Mucosa of descending colon (tissue), 3 donors: Measurements from ENCODE around the gene MAD2L1. TPM values are rescaled to one million over a fixed set of nuclear protein-coding genes. Genes with fewer than 3 reads are reported as not detected.
"Not testable (repeated sequence)": the region's sequence is repeated elsewhere in the genome, so short reads cannot be mapped to it uniquely, and the experiment has no call there.

Experiments used
- ATAC-seq: fragments of 200-7000 bp; cut with Tn5 transposase; one replicate; pipeline ENCODE4 v1.9.1; 2020; ENCODE audit warnings: mild to moderate bottlenecking, moderate library complexity
- DNase-seq, 3 donors: peaks; one replicate each; pipeline ENCODE4 v3.0.0-alpha.2; 2020
- H3K36me3 ChIP-seq: fragments of 200-600 bp; one replicate; pipeline ENCODE4 v1.8.0; 2021; ENCODE audit warnings: low read depth, mild to moderate bottlenecking
- H3K4me1 ChIP-seq: fragments of 200-600 bp; one replicate; pipeline ENCODE4 v1.8.0; 2021; ENCODE audit warnings: low read depth, mild to moderate bottlenecking
- H3K4me3 ChIP-seq: fragments of 200-600 bp; one replicate; pipeline ENCODE4 v1.8.0; 2021; ENCODE audit warnings: mild to moderate bottlenecking
- H3K9me3 ChIP-seq: fragments of 200-600 bp; one replicate; pipeline ENCODE4 v1.8.0; 2021; ENCODE audit warnings: mild to moderate bottlenecking
- CTCF ChIP-seq: fragments of 200-600 bp; IDR thresholded peaks from one replicate; pipeline ENCODE4 v1.8.0; 2022; ENCODE audit warnings: antibody characterized with exemption, mild to moderate bottlenecking
- intact Hi-C, 2 donors: fragments of 100-400 bp; cut with DNase I in 1 of 2; cut with micrococcal nuclease in 1 of 2; formaldehyde crosslinking; loops; one replicate each; pipeline versions ENCODE4 v1.11.0 to v1.11.1; 2022; cut with DNase I, micrococcal nuclease
- total RNA-seq, 3 donors: library from RNA; stranded (reverse); fragmentation: NEBNext Ultra II Directional in 2 of 3; extraction: Animal tissue kit (Norgen Biotek cat#: 25700) in 2 of 3; gene quantifications; one replicate each; pipeline versions ENCODE4 v1.2.1 to v1.2.4, GENCODE V29; 2021 to 2023
- donor health status: DM: no; HTN: no; CAD: no; lungs with moderate emphysema.
- donor health status: DM: no; HTN: no; CAD: no.
- donor health status: DM: no; HTN: yes; CAD: no.

The MAD2L1 gene
- total RNA-seq, 3 donors from 2014 or later: 2.9 to 17.5 (median 3.0) TPM

DNA sequence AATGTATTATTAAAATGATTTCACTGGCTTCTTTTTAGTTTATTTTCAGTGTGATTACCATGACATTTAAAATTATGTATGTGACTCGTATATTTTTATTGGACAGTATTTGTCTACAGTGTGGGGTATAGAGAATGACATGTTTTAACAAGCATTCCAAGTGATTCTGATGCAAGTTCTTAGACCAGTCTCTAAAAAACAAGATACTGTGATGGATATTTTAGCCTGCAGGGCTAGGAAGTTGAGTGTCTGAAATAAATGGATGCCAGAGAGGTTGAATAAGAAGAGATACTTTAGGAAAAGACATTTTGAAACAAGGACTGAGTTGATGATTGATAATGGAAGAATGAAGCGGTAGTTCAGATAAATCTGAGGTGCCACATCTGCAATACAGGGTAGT, 3.5 kb upstream of the MAD2L1 start:
- TF ChIP-seq CTCF: no peak
- Histone ChIP-seq H3K36me3 (no peaks in the 10 kb centered on the region), H3K4me1 (peaks cover 13% of the 10 kb centered on the region), H3K9me3 (no peaks in the 10 kb centered on the region), H3K4me3 (no peak overlapping the region)
- intact Hi-C loops: no loop called here
- no peak for ATAC-seq
- DNase-seq: no peak

GRCh38 chr4:120065974-120066516, 603 bp downstream of the MAD2L1 start:
- peaks cover 13% of the 10 kb centered on the region for H3K4me1 ChIP-seq
- peak overlapping the region; percentile 37 for H3K4me3 ChIP-seq
- H3K36me3 ChIP-seq: no peaks in the 10 kb centered on the region
- H3K9me3 ChIP-seq: no peaks in the 10 kb centered on the region
- TF ChIP-seq CTCF: no peak
- DNase-seq (no peak), ATAC-seq (peak; percentile 67)
- intact Hi-C loops: no loop called here

DNA sequence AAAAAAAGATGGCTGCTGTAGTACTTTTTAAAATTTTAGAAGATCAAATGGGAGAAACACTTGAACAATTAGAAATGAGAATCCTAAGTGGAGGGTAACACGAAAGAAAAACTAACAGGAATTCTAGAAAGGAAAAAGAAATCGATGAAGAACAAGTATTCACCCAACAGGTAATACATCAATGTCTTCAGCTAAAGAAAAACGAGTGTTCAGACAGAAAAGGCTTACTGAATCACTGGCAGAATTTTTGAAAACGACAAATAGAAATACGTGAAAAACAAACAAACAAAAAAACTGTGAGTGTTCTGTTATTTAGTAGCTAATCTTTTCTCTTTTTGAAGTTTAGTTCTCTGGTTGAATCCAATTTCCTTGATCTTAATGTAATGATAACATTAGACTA, 1.8 kb downstream of the MAD2L1 start:
- Histone ChIP-seq H3K9me3 (no peaks in the 10 kb centered on the region), H3K36me3 (no peaks in the 10 kb centered on the region), H3K4me1 (peaks cover 13% of the 10 kb centered on the region), H3K4me3 (no peak overlapping the region)
- no peak for ATAC-seq
- no peak for DNase-seq
- intact Hi-C loops: no loop called here
- no peak for TF ChIP-seq CTCF

GRCh38 chr4:120063711-120064110, 2.9 kb downstream of the MAD2L1 start:
- DNase-seq, ATAC-seq, intact Hi-C loops: not testable (repeated sequence)

GRCh38 chr4:120062663-120063195, 3.9 kb downstream of the MAD2L1 start:
- Histone ChIP-seq H3K36me3 (no peaks in the 10 kb centered on the region), H3K9me3 (no peaks in the 10 kb centered on the region), H3K4me3 (no peak overlapping the region), H3K4me1 (peaks cover 10% of the 10 kb centered on the region)
- no peak for ATAC-seq
- no peak for DNase-seq
- intact Hi-C loops: no loop called here
- no peak for TF ChIP-seq CTCF

More at GRCh38 chr4:120063711-120064110, 2.9 kb downstream of the MAD2L1 start:
- not testable (repeated sequence) for H3K4me3 ChIP-seq, H3K9me3 ChIP-seq, H3K36me3 ChIP-seq
- peaks cover 13% of the 10 kb centered on the region for H3K4me1 ChIP-seq

DNA sequence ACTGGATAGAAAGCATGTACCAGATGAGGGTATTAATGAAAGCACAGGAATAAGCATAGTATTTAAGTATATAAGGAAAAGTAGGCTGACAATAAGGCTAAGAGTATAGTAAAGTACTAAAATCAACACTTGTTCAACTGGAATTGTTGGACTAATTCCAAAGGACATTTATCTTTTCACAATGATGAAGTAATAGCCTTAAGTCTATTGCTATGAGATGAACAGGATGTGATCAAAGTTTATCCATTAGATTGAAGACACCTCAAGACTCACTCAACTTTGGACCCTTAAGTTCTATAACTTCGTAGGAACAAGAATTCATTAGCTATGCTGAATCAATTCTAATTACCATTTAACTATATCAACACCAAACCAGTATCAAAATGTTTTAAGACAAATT, 7.6 kb downstream of the MAD2L1 start:
- ATAC-seq: no peak

More for the DNA sequence above, 7.6 kb downstream of the MAD2L1 start:
- Histone ChIP-seq H3K4me3 (no peak overlapping the region), H3K36me3 (no peaks in the 10 kb centered on the region), H3K9me3 (no peaks in the 10 kb centered on the region), H3K4me1 (no peaks in the 10 kb centered on the region)
- no peak for TF ChIP-seq CTCF
- DNase-seq: no peak
- intact Hi-C loops: loop anchor here in 1 of 2 donors (10.0 kb wide), 1 partner anchor 744 kb away; no protein-coding TSS in a partner anchor
